IPS DF 19.7 (cell line): ENCODE data around the gene FAM181A.

Experiments used
- DNase-seq: peaks from one replicate; pipeline ENCODE4 v3.0.0-alpha.2; 2013; ENCODE audit warnings: low read depth, low spot score

Gene FAM181A

GRCh38 chr14:93978735-93979134 lies 51.6 kb downstream of the FAM181A start:
- DNase-seq: no peak
